Measurements from ENCODE around the gene SLBP. TPM values are rescaled to one million over a fixed set of nuclear protein-coding genes. Genes with fewer than 3 reads are reported as not detected.

Gene SLBP
- total RNA-seq, 1 experiment from 2014 or later = 73.4 TPM

GRCh38 chr4:1713003-1713851 is 1.1 kb upstream of the SLBP start:
- in situ Hi-C loops (cut with HindIII; ENCODE audit: low pct_unique_long_range_greater_than_20kb, low sequenced_read_pairs) = no loop called here
- peak overlapping the region; percentile 89 for H3K27ac ChIP-seq (ENCODE audit: low read length)
- no TSS peak for BruUV-seq (replicated peaks)
- H3K27me3 ChIP-seq (ENCODE audit: control insufficient read depth, insufficient read depth, low read length) = no peaks in the 10 kb centered on the region
- no peak for DNase-seq (ENCODE audit: low read depth, low spot score)
- H3K4me3 ChIP-seq (ENCODE audit: low read depth in 2 of 2, low read length in 2 of 2) = peak overlapping the region; percentile 58 to 79
- peaks cover 44% of the 10 kb centered on the region for H3K4me1 ChIP-seq (ENCODE audit: control insufficient read depth, insufficient read depth, low read length)
- H3K36me3 ChIP-seq (ENCODE audit: control insufficient read depth, insufficient read depth, low read length) = peaks cover 3% of the 10 kb centered on the region
- ChIA-PET CTCF (no interaction called here), POLR2A (no interaction called here)
- intact Hi-C loops (cut with micrococcal nuclease; ENCODE audit: unreplicated experiment) = no loop called here
- ATAC-seq = peak; percentile 39
- H3K9me3 ChIP-seq (ENCODE audit: control insufficient read depth, insufficient read depth, low read depth, low read length) = no peaks in the 10 kb centered on the region
- no peak for TF ChIP-seq CTCF (IDR thresholded peaks at IDR 0.05)
- TF ChIP-seq POLR2AphosphoS5 (IDR thresholded peaks at IDR 0.05; ENCODE audit: low read depth, low read length) = no peak
- TF ChIP-seq SIN3A (IDR thresholded peaks at IDR 0.05; ENCODE audit: borderline replicate concordance, insufficient read depth, low read depth, low read length) = no peak
- TF ChIP-seq TCF7L2 (IDR thresholded peaks at IDR 0.05; ENCODE audit: low read depth, low read length) = no peak
- TF ChIP-seq, protein P1, sequence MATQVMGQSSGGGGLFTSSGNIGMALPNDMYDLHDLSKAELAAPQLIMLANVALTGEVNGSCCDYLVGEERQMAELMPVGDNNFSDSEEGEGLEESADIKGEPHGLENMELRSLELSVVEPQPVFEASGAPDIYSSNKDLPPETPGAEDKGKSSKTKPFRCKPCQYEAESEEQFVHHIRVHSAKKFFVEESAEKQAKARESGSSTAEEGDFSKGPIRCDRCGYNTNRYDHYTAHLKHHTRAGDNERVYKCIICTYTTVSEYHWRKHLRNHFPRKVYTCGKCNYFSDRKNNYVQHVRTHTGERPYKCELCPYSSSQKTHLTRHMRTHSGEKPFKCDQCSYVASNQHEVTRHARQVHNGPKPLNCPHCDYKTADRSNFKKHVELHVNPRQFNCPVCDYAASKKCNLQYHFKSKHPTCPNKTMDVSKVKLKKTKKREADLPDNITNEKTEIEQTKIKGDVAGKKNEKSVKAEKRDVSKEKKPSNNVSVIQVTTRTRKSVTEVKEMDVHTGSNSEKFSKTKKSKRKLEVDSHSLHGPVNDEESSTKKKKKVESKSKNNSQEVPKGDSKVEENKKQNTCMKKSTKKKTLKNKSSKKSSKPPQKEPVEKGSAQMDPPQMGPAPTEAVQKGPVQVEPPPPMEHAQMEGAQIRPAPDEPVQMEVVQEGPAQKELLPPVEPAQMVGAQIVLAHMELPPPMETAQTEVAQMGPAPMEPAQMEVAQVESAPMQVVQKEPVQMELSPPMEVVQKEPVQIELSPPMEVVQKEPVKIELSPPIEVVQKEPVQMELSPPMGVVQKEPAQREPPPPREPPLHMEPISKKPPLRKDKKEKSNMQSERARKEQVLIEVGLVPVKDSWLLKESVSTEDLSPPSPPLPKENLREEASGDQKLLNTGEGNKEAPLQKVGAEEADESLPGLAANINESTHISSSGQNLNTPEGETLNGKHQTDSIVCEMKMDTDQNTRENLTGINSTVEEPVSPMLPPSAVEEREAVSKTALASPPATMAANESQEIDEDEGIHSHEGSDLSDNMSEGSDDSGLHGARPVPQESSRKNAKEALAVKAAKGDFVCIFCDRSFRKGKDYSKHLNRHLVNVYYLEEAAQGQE (IDR thresholded peaks at IDR 0.05; ENCODE audit: insufficient read depth in 1 of 2, low read depth in 2 of 2, low read length in 1 of 2) = no peak

DNA sequence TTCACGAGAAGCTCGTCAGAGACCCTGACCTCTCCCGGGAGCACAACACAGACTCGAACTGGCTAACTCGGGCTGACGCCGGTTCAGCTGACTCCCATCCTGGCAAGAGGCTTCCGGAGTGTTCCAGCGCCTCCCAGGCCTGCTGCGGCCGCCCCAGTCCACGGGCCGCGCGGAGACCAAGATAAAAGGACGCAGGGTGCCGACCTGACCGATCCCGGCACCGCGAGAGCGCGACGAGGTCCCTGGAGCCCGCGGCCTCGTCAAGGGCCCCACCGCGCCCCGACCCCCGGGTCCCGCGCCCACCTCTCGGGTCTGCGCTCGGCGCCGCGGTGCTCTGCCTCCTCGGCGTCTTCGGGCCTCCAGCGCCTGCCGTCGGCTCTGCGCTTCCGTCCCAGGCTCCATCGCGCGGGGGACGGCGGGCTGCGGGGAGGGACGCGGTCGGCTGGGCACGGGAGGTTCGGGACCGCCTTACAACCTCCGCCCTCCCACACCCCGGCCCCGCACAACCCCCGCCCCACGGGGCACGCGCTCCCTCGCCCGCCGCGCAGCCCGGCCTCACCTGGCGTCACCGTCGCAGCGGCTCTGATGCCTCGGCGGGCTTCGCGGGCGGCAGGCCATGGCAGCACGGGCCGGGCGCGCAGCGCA is 426 bp downstream of the SLBP start:
- no peak for DNase-seq (ENCODE audit: low read depth, low spot score)
- H3K4me1 ChIP-seq (ENCODE audit: control insufficient read depth, insufficient read depth, low read length) = peaks cover 35% of the 10 kb centered on the region

More for the DNA sequence above, 426 bp downstream of the SLBP start:
- ATAC-seq = peak; percentile 19
- no peaks in the 10 kb centered on the region for H3K27me3 ChIP-seq (ENCODE audit: control insufficient read depth, insufficient read depth, low read length)
- CTCF ChIA-PET = no interaction called here
- no peaks in the 10 kb centered on the region for H3K9me3 ChIP-seq (ENCODE audit: control insufficient read depth, insufficient read depth, low read depth, low read length)
- no peak for TF ChIP-seq TCF7L2 (IDR thresholded peaks at IDR 0.05; ENCODE audit: low read depth, low read length)
- TF ChIP-seq CTCF (IDR thresholded peaks at IDR 0.05) = no peak
- no peak for TF ChIP-seq SIN3A (IDR thresholded peaks at IDR 0.05; ENCODE audit: borderline replicate concordance, insufficient read depth, low read depth, low read length)
- no peak for TF ChIP-seq POLR2AphosphoS5 (IDR thresholded peaks at IDR 0.05; ENCODE audit: low read depth, low read length)
- TF ChIP-seq, protein P1 (IDR thresholded peaks at IDR 0.05; ENCODE audit: insufficient read depth in 1 of 2, low read depth in 2 of 2, low read length in 1 of 2) = no peak
- POLR2A ChIA-PET = no interaction called here
- intact Hi-C loops (cut with micrococcal nuclease; ENCODE audit: unreplicated experiment) = no loop called here
- no TSS peak for BruUV-seq (replicated peaks)
- H3K36me3 ChIP-seq (ENCODE audit: control insufficient read depth, insufficient read depth, low read length) = peaks cover 6% of the 10 kb centered on the region
- in situ Hi-C loops (cut with HindIII; ENCODE audit: low pct_unique_long_range_greater_than_20kb, low sequenced_read_pairs) = no loop called here
- peak overlapping the region; percentile 58 to 92 for H3K4me3 ChIP-seq (ENCODE audit: low read depth in 2 of 2, low read length in 2 of 2)
- peak overlapping the region; percentile 75 for H3K27ac ChIP-seq (ENCODE audit: low read length)
